CD8-positive, alpha-beta memory T cell (primary cell): Measurements from ENCODE around the gene SPPL2B. TPM values are rescaled to one million over a fixed set of nuclear protein-coding genes. Genes with fewer than 3 reads are reported as not detected.

ENCODE experiments used
- CTCF ChIA-PET: fragments of 350-600 bp; sonication (Branson Sonifier 250); formaldehyde crosslinking; loops from one replicate; lab custom pipeline; 2021; ENCODE audit warnings: antibody characterized with exemption; lab: Charles Lee
- POLR2A ChIA-PET: fragments of 350-600 bp; sonication (Branson Sonifier 250); formaldehyde crosslinking; loops from one replicate; lab custom pipeline; 2021; ENCODE audit warnings: antibody characterized with exemption; lab: Charles Lee
- DNase-seq, 5 donors: peaks; one replicate each; pipeline versions ENCODE4 v3.0.0 to v3.0.0-alpha.2; 2020 to 2022; ENCODE audit warnings: mixed read lengths in 1 of 5
- H3K27ac ChIP-seq: one replicate; pipeline ENCODE4 v1.7.0; 2013; ENCODE audit warnings: low read depth, mild to moderate bottlenecking, low read length, moderate library complexity
- H3K27me3 ChIP-seq: 2 replicates; pipeline ENCODE4 v1.7.0; 2013; ENCODE audit warnings: low read length, mild to moderate bottlenecking; ENCODE audit not compliant: insufficient read depth, poor library complexity, severe bottlenecking
- H3K36me3 ChIP-seq: 2 replicates; pipeline ENCODE4 v1.7.0; 2013; ENCODE audit warnings: mild to moderate bottlenecking, low read length, moderate library complexity; ENCODE audit not compliant: insufficient read depth
- H3K4me1 ChIP-seq: 2 replicates; pipeline ENCODE4 v1.7.0; 2013; ENCODE audit warnings: mild to moderate bottlenecking, low read length, moderate library complexity; ENCODE audit not compliant: insufficient read depth
- H3K4me3 ChIP-seq: 2 replicates; pipeline ENCODE4 v1.7.0; 2013; ENCODE audit warnings: mild to moderate bottlenecking, low read length
- H3K9me3 ChIP-seq: 2 replicates; pipeline ENCODE4 v1.7.0; 2013; ENCODE audit warnings: mild to moderate bottlenecking, low read length
- H3K27ac Mint-ChIP-seq, 8 donors: one replicate each; pipeline ENCODE4 v1.8.0; 2020 to 2021; ENCODE audit warnings: mixed read lengths in 8 of 8, mild to moderate bottlenecking in 6 of 8, inconsistent platforms in 3 of 8, moderate library complexity in 3 of 8
- H3K27me3 Mint-ChIP-seq, 2 donors: one replicate each; pipeline ENCODE4 v1.8.0; 2020 to 2021; ENCODE audit warnings: mixed read lengths in 2 of 2, mild to moderate bottlenecking in 1 of 2, moderate library complexity in 1 of 2
- H3K36me3 Mint-ChIP-seq, 3 donors: one replicate each; pipeline ENCODE4 v1.8.0; 2020 to 2021; ENCODE audit warnings: mixed read lengths in 3 of 3, inconsistent platforms in 1 of 3, mild to moderate bottlenecking in 1 of 3
- H3K4me1 Mint-ChIP-seq, 3 donors: one replicate each; pipeline ENCODE4 v1.8.0; 2020 to 2021; ENCODE audit warnings: mixed read lengths in 3 of 3, inconsistent platforms in 1 of 3, mild to moderate bottlenecking in 1 of 3
- H3K4me3 Mint-ChIP-seq, 7 donors: one replicate each; pipeline ENCODE4 v1.8.0; 2020 to 2021; ENCODE audit warnings: mixed read lengths in 7 of 7, mild to moderate bottlenecking in 6 of 7, moderate library complexity in 4 of 7, inconsistent platforms in 2 of 7
- H3K9me3 Mint-ChIP-seq, 5 donors: one replicate each; pipeline ENCODE4 v1.8.0; 2020 to 2022; ENCODE audit warnings: mixed read lengths in 5 of 5, mild to moderate bottlenecking in 3 of 5, moderate library complexity in 2 of 5, inconsistent platforms in 1 of 5
- polyA plus RNA-seq: library from polyadenylated mRNA; unstranded; fragments of 300-500 nt; fragmentation: Illumina TruSeq; gene quantifications from one replicate; pipeline ENCODE4 v1.2.3, GENCODE V29; 2021
- total RNA-seq, 2 experiments: library from RNA; stranded (reverse); gene quantifications; one replicate each; pipeline ENCODE4 v1.2.3, GENCODE V29; 2021

The SPPL2B gene
- total and polyA plus RNA-seq, 3 experiments from 2014 or later, result 8.4 to 41.4 (median 39.0) TPM

- peaks cover 4% of the 10 kb centered on the region for H3K36me3 ChIP-seq
- Mint-ChIP-seq H3K27me3 (peaks cover 0 to 2% of the 10 kb centered on the region in 2 donors), H3K4me3 (peak overlapping the region; percentile 58 to 100 (median 99)), H3K27ac (peak overlapping the region in 6 of 8 donors; percentile 94 to 99 (median 99)), H3K9me3 (no peaks in the 10 kb centered on the region), H3K36me3 (peaks cover 3 to 56% (median 4%) of the 10 kb centered on the region in 3 donors), H3K4me1 (peaks cover 37 to 62% (median 39%) of the 10 kb centered on the region in 3 donors)
- H3K4me1 ChIP-seq, result peaks cover 38% of the 10 kb centered on the region
- H3K9me3 ChIP-seq, result no peaks in the 10 kb centered on the region
- peak overlapping the region; percentile 95 for H3K4me3 ChIP-seq
- no peak for DNase-seq
- ChIA-PET POLR2A (no interaction called here), CTCF (interaction anchor here (1.1 to 1.7 kb wide), 2 partner anchors 12 to 171 kb away, joined by 3 to 5 read pairs; no protein-coding TSS in a partner anchor)
- peak overlapping the region; percentile 79 for H3K27ac ChIP-seq
- H3K27me3 ChIP-seq, result no peaks in the 10 kb centered on the region
These were observed 1.7 kb upstream of the SPPL2B start for GRCh38 chr19:2326699-2327360.

- Mint-ChIP-seq H3K27ac (peak overlapping the region; percentile 94 to 99 (median 99)), H3K4me1 (peaks cover 37 to 69% (median 39%) of the 10 kb centered on the region in 3 donors), H3K36me3 (peaks cover 3 to 49% (median 4%) of the 10 kb centered on the region in 3 donors), H3K9me3 (no peaks in the 10 kb centered on the region), H3K27me3 (peaks cover 0 to 2% of the 10 kb centered on the region in 2 donors), H3K4me3 (peak overlapping the region; percentile 92 to 100 (median 99))
- Histone ChIP-seq H3K4me3 (peak overlapping the region; percentile 95), H3K4me1 (peaks cover 48% of the 10 kb centered on the region), H3K27ac (peak overlapping the region; percentile 79), H3K9me3 (no peaks in the 10 kb centered on the region), H3K36me3 (peaks cover 4% of the 10 kb centered on the region), H3K27me3 (no peaks in the 10 kb centered on the region)
- DNase-seq, result peak; percentile 42 to 69 (median 62)
- CTCF ChIA-PET, result interaction anchor here (0.6 to 1.7 kb wide), 3 partner anchors 32 to 1145 kb away, joined by 3 to 5 read pairs (median 3); no protein-coding TSS in a partner anchor
- POLR2A ChIA-PET, result interaction anchor here (0.5 to 1.3 kb wide), 4 partner anchors 30 to 89 kb away, joined by 3 read pairs; no protein-coding TSS in a partner anchor
These were observed 597 bp upstream of the SPPL2B start for GRCh38 chr19:2327773-2328400.

DNA sequence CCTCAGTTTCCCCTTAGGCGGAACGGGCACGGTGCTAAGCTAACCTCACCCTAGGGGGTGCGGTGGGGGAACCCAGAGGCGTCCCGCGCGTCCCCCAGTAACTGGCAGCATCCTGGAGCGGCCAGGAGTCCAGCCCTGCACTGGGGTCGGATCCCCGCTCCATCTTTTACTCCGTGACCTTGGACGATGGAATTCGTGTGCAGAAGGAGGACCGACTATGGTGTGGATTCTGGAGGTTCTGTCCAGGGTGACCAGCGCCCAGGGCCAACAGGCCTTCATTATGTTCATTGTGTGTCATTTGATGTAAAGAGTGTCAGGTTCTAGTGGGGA, 630 bp downstream of the SPPL2B start:
- Mint-ChIP-seq H3K27me3 (peaks cover 0 to 2% of the 10 kb centered on the region in 2 donors), H3K9me3 (no peaks in the 10 kb centered on the region), H3K36me3 (peaks cover 3 to 41% (median 4%) of the 10 kb centered on the region in 3 donors), H3K4me3 (peak overlapping the region; percentile 84 to 99 (median 92)), H3K27ac (peak overlapping the region in 7 of 8 donors; percentile 68 to 92 (median 87)), H3K4me1 (peaks cover 37 to 69% (median 39%) of the 10 kb centered on the region in 3 donors)
- Histone ChIP-seq H3K27me3 (no peaks in the 10 kb centered on the region), H3K36me3 (peaks cover 4% of the 10 kb centered on the region), H3K9me3 (no peaks in the 10 kb centered on the region), H3K27ac (peak overlapping the region; percentile 79), H3K4me3 (peak overlapping the region; percentile 95), H3K4me1 (peaks cover 48% of the 10 kb centered on the region)
- ChIA-PET CTCF (no interaction called here), POLR2A (no interaction called here)
- no peak for DNase-seq

DNA sequence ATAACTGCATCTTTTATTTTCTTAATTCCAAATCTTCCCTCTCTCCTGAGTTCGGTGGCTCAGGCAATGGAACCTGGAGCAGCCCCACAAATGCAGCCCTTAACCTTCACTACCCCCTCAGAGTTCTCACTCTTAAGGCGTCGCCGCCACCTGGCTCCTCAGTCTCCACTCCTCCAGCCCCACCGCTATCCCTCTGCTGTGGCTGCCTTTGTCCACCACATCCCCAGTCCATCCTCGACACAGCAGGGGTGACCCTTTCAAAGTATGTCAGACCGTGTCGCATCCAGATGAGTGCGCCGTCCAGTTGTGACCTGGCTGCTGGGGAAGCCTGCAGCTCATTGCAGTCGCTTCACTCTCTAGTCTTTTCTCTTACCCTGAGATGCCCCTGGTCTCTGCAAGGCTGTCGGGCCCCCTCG, 1.0 kb downstream of the SPPL2B start:
- Histone ChIP-seq H3K4me3 (peak overlapping the region; percentile 95), H3K27ac (peak overlapping the region; percentile 79), H3K27me3 (no peaks in the 10 kb centered on the region), H3K36me3 (peaks cover 3% of the 10 kb centered on the region), H3K4me1 (peaks cover 48% of the 10 kb centered on the region), H3K9me3 (no peaks in the 10 kb centered on the region)
- H3K4me1 Mint-ChIP-seq, result peaks cover 37 to 67% (median 39%) of the 10 kb centered on the region in 3 donors
- POLR2A ChIA-PET, result no interaction called here
- H3K27ac Mint-ChIP-seq, result peak overlapping the region; percentile 68 to 94 (median 87)
- DNase-seq, result no peak
- H3K4me3 Mint-ChIP-seq, result peak overlapping the region; percentile 84 to 99 (median 92)
- peaks cover 3 to 37% (median 4%) of the 10 kb centered on the region in 3 donors for H3K36me3 Mint-ChIP-seq
- peaks cover 0 to 2% of the 10 kb centered on the region in 2 donors for H3K27me3 Mint-ChIP-seq
- H3K9me3 Mint-ChIP-seq, result no peaks in the 10 kb centered on the region
- CTCF ChIA-PET, result interaction anchor here (0.6 kb wide), 1 partner anchor 839 kb away, joined by 3 read pairs; the partner anchor contains the start of gene REEP6

DNA sequence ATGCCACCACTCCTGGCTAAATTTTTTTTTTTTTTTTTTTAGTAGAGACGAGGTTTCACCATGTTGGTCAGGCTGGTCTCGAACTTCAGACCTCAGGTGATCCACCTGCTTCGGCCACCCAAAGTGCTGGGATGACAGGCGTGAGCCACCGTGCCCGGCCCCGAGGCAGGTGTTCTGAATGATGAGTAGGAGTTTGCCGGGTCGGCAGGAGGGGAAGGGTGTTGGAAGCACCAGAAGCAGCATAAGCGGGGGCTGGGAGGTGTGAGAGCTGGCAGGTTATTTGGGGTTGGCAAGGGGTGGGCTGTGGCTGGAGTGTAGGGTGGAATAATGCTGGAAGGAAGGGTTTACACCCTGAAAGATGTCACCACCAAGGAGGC, 1.8 kb downstream of the SPPL2B start:
- H3K4me1 Mint-ChIP-seq, result peaks cover 37 to 63% (median 39%) of the 10 kb centered on the region in 3 donors
- peak overlapping the region in 3 of 8 donors; percentile 29 to 93 (median 83) for H3K27ac Mint-ChIP-seq
- Histone ChIP-seq H3K27ac (no peak overlapping the region), H3K9me3 (no peaks in the 10 kb centered on the region), H3K4me3 (no peak overlapping the region), H3K27me3 (no peaks in the 10 kb centered on the region), H3K4me1 (peaks cover 48% of the 10 kb centered on the region), H3K36me3 (no peaks in the 10 kb centered on the region)
- H3K4me3 Mint-ChIP-seq, result peak overlapping the region; percentile 20 to 85 (median 68)
- peaks cover 3 to 30% (median 4%) of the 10 kb centered on the region in 3 donors for H3K36me3 Mint-ChIP-seq
- ChIA-PET POLR2A (interaction anchor here (0.7 kb wide), 1 partner anchor 41 kb away, joined by 5 read pairs; no protein-coding TSS in a partner anchor), CTCF (no interaction called here)
- H3K27me3 Mint-ChIP-seq, result peaks cover 0 to 2% of the 10 kb centered on the region in 2 donors
- peak in 1 of 5 donors; percentile 42 for DNase-seq
- no peaks in the 10 kb centered on the region for H3K9me3 Mint-ChIP-seq

DNA sequence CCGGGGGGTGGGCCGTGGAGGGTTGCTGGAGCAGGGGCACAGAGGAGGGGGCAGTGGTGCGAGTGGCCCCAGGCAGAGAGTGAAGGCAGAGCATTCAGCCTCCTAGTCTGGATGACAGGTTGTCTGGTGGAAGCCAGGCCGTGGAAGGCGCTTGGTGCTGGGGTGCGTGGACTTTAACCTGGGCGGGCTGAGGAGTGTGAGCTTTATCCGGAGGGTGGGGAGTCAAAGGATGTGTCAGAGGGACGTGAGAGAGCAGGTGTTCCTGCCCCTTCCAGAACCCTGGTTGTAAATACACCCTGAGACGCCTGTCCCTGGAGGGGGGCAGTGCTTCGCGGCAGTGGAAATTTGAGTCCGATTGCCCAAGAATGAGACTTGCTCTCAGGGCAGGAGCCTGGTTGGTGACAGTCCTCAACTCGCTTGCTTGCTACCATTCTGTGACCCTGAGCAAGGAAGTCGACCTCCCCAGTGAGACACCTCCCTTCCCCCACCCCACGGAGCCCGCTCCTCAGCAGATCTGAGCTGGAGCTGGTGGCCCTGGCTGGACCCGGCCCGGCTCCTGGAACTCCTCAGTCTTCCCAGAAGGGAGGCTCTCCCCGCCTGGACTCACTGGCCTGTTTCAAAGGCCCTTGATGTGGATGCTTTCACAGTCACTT, 2.3 kb downstream of the SPPL2B start:
- Histone ChIP-seq H3K4me1 (peaks cover 48% of the 10 kb centered on the region), H3K9me3 (no peaks in the 10 kb centered on the region), H3K27ac (peak overlapping the region; percentile 27), H3K36me3 (no peaks in the 10 kb centered on the region), H3K27me3 (no peaks in the 10 kb centered on the region), H3K4me3 (no peak overlapping the region)
- ChIA-PET CTCF (no interaction called here), POLR2A (interaction anchor here (0.7 kb wide), 1 partner anchor 41 kb away, joined by 5 read pairs; no protein-coding TSS in a partner anchor)
- Mint-ChIP-seq H3K27me3 (peaks cover 0 to 2% of the 10 kb centered on the region in 2 donors), H3K36me3 (peaks cover 3 to 27% (median 4%) of the 10 kb centered on the region in 3 donors), H3K9me3 (no peaks in the 10 kb centered on the region), H3K27ac (peak overlapping the region in 3 of 8 donors; percentile 42 to 93 (median 52)), H3K4me1 (peaks cover 36 to 59% (median 36%) of the 10 kb centered on the region in 3 donors), H3K4me3 (peak overlapping the region in 6 of 7 donors; percentile 20 to 85 (median 72))
- no peak for DNase-seq

DNA sequence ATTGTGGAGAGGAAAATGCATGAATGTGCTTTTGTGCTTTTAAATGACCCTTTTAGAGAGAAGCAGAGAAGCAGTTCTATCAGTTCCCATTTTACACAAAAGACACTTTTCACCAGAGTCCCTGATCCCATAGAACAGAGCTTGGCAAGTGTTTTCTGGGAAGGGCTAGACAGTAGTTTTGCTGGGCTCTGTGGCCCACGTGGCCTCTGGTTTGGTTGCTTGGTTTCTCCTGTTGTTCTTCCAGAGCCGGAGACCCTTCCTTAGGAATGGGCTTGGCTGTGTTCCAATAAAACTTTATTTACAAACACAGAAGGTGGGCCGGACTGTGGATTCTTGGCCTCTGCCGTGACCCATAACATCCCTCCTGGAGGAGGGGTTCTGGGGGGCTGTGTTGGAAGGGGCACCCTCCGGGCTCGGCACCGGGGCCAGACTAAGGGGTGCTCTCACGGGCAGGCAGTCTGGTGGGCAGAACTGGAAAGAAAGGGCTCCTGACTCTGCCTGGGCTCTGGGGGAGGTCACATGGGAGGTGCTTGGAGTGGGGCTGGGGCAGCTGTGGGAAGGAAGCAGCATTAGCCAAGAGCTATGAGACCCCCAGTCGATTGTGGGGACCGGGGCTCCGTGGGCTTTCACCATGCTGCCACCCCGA, 3.2 kb downstream of the SPPL2B start:
- no peak for DNase-seq
- Histone ChIP-seq H3K27ac (no peak overlapping the region), H3K27me3 (no peaks in the 10 kb centered on the region), H3K4me3 (no peak overlapping the region), H3K9me3 (no peaks in the 10 kb centered on the region), H3K36me3 (no peaks in the 10 kb centered on the region), H3K4me1 (peaks cover 46% of the 10 kb centered on the region)
- POLR2A ChIA-PET, result no interaction called here
- H3K4me3 Mint-ChIP-seq, result peak overlapping the region in 1 of 7 donors; percentile 76
- H3K9me3 Mint-ChIP-seq, result no peaks in the 10 kb centered on the region
- CTCF ChIA-PET, result no interaction called here
- peak overlapping the region in 1 of 8 donors; percentile 85 for H3K27ac Mint-ChIP-seq
- peaks cover 34 to 58% (median 35%) of the 10 kb centered on the region in 3 donors for H3K4me1 Mint-ChIP-seq
- peaks cover 0 to 2% of the 10 kb centered on the region in 2 donors for H3K27me3 Mint-ChIP-seq
- peaks cover 0 to 25% (median 3%) of the 10 kb centered on the region in 3 donors for H3K36me3 Mint-ChIP-seq
